DND-41 (cell line): ENCODE results near the gene LTBP3.

ENCODE experiments used
- EZH2 ChIP-seq: IDR thresholded peaks from 3 replicates; pipeline ENCODE4 v1.6.1; 2012; ENCODE audit warnings: borderline replicate concordance, low read depth, mild to moderate bottlenecking, moderate library complexity, low read length, inconsistent platforms; ENCODE audit not compliant: severe bottlenecking
- TF ChIP-seq, protein P1 (sequence below): IDR thresholded peaks from 2 replicates; pipeline ENCODE4 v1.5.1; 2012; ENCODE audit warnings: borderline replicate concordance, low read length, moderate library complexity, mild to moderate bottlenecking; ENCODE audit not compliant: poor library complexity, severe bottlenecking; ENCODE audit errors: extremely low read depth

DNA sequence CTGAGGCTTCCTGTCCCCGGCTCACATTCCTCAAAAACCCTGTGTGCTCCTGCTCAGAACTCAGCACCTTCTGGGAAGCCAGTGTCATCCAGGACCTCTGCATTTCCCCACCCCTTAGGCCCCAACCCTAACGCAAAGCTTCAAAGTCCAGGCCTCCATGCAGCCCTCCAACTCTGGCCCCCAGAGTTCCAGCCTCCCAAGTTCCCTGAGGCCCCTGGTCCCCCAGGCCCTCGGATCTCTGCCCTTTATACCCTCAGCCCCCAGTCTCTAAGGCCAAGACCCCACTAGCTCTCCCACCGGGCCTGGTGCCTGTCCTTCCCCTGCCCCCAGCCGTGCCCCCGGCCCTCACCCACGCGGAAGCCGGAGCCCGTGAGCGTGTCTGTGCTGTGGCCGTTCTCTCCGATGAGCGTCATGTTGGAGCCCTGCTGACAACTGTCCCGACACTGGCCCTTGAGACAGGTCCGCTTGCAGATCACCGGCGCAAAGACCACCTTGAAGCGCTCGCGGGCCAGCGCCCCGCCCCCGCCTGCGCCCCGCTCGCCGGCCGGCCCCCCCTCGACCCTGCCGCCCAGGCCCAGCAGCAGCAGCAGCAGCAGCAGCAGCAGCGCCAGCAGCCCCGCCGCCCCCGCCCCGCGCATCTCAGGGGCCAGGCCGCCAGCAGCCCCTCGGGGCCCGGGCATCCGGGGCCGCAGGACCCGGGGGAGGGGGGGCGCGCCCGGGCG lies 718 bp downstream of the LTBP3 start:
- TF ChIP-seq, protein P1, sequence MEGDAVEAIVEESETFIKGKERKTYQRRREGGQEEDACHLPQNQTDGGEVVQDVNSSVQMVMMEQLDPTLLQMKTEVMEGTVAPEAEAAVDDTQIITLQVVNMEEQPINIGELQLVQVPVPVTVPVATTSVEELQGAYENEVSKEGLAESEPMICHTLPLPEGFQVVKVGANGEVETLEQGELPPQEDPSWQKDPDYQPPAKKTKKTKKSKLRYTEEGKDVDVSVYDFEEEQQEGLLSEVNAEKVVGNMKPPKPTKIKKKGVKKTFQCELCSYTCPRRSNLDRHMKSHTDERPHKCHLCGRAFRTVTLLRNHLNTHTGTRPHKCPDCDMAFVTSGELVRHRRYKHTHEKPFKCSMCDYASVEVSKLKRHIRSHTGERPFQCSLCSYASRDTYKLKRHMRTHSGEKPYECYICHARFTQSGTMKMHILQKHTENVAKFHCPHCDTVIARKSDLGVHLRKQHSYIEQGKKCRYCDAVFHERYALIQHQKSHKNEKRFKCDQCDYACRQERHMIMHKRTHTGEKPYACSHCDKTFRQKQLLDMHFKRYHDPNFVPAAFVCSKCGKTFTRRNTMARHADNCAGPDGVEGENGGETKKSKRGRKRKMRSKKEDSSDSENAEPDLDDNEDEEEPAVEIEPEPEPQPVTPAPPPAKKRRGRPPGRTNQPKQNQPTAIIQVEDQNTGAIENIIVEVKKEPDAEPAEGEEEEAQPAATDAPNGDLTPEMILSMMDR: no peak
- no peak for TF ChIP-seq EZH2
